ENCODE data around the gene PSMB9.

GRCh38 chr6:32882879-32883250, 28.9 kb downstream of the PSMB9 start:
- TF ChIP-seq EZH2 (IDR thresholded peaks at IDR 0.05; ENCODE audit: insufficient read depth, poor library complexity, severe bottlenecking) (no peak), EZH2phosphoT487 (IDR thresholded peaks at IDR 0.05; ENCODE audit: insufficient read depth, low read depth) (no peak)

All from GM23248 (cell line).